ENCODE measurements around the gene ITPK1. TPM values are rescaled to one million over a fixed set of nuclear protein-coding genes. Genes with fewer than 3 reads are reported as not detected.

ITPK1 gene
- polyA plus RNA-seq, 2 of the 4 experiments (the other 2 are of a cell fraction), result 46.2 to 47.0 TPM

DNA sequence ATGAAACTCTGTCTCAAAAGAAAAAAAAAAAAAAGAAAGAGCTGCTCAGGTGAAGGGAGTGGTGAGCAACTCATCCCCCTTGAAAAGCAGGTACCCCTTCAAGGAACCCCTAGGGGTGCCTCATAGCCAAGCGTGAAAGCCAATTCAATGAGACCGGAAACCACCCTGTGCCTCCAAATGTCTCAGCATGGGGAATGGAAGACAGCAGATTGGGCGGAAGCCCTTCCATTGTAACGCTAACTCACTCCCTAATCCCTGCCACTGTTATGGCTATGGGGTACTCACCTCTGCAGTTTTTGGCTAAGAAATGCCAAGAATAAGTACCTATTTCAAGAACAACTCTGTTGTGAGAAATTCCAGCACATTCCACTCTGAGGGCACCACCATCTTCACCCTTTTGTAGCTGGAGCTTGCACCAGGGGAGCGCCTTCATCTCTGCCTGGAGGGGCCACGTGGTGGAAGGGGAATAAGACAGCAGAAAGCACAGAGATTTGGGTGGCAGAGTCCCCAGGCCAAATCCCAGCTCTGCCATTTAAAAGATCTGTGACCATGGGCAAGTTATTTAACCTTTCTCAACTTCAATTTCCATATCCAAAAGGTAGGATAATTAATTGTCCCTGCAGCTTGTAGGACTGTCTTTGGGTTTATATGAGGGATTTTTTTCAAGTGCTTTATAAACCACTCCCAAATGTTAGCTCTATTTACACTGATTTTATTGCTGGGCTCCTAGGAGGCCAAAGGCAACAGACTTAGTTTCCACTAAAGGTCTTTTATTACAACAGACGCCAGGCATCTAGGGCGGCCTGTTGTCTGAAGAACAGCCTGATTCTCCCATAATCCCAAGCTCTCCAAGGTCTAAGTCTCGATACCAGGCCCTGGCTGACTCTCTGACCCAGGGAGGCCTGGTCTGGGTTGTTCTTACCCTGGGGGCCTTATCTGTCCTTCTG lies 63.9 kb downstream of the ITPK1 start:
- Histone ChIP-seq H3K4me1 (peaks cover 54% of the 10 kb centered on the region), H3K4me2 (no peak overlapping the region), H3K9me3 (no peaks in the 10 kb centered on the region), H3K4me3 (no peak overlapping the region), H3K27ac (peak overlapping the region in 1 of 2 experiments; percentile 30; a peak in 2 of 6 replicates)
- ChIA-PET CTCF (interaction anchor here (0.7 to 2.2 kb wide), 4 partner anchors 15 to 61 kb away, joined by 3 to 6 read pairs (median 4); no protein-coding TSS in a partner anchor), POLR2A (no interaction called here)
- WGBS (ENCODE audit: missing lambda C conversion rate), result 93% methylated on average over 9 of the region's 9 CpGs
- no peak for TF ChIP-seq TP53 (CRISPR knock-in tag; IDR thresholded peaks at IDR 0.05)
- no peak for TF ChIP-seq EP300 (IDR thresholded peaks at IDR 0.05)
- DNase-seq (ENCODE audit: low read depth in 1 of 2, low spot score in 1 of 2), result no peak
- no peak for ATAC-seq
- no peak for FAIRE-seq

DNA sequence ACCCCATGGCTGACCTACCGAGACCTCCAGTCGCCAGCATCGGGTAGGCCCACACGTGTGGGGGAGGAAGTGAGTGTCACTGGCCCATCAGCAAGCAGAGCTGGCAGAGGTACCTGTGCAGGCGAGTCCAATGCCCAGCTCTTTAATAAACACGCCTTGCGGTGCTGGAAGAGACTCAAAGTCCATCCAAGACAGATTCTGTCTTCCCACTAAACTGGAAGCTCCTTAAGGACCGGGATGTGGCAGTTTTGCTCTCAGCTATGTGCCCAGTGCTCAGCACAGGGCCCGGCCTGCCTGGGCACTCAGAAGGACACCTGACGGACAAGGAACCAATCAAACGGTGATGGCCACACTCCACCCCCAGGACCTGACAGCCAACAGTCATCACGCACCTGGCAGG lies 65.0 kb downstream of the ITPK1 start:
- DNase-seq (ENCODE audit: low read depth in 1 of 2, low spot score in 1 of 2) (no peak), FAIRE-seq (no peak), ATAC-seq (no peak)
- no peaks in the 10 kb centered on the region for H3K9me3 ChIP-seq
- no peak for TF ChIP-seq TFCP2L1 (CRISPR knock-in tag; IDR thresholded peaks at IDR 0.05)
- TF ChIP-seq, protein P1, sequence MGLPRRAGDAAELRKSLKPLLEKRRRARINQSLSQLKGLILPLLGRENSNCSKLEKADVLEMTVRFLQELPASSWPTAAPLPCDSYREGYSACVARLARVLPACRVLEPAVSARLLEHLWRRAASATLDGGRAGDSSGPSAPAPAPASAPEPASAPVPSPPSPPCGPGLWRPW (IDR thresholded peaks at IDR 0.05), result no peak
- TF ChIP-seq HOXB13 (CRISPR knock-in tag; IDR thresholded peaks at IDR 0.05; ENCODE audit: low read depth), result no peak
- no peak for TF ChIP-seq POLR2A (IDR thresholded peaks at IDR 0.05; ENCODE audit: low read length)
- no peak for TF ChIP-seq JUNB (IDR thresholded peaks at IDR 0.05)
- TF ChIP-seq KDM1A (IDR thresholded peaks at IDR 0.05; ENCODE audit: low read depth), result no peak
- TF ChIP-seq, protein P2, sequence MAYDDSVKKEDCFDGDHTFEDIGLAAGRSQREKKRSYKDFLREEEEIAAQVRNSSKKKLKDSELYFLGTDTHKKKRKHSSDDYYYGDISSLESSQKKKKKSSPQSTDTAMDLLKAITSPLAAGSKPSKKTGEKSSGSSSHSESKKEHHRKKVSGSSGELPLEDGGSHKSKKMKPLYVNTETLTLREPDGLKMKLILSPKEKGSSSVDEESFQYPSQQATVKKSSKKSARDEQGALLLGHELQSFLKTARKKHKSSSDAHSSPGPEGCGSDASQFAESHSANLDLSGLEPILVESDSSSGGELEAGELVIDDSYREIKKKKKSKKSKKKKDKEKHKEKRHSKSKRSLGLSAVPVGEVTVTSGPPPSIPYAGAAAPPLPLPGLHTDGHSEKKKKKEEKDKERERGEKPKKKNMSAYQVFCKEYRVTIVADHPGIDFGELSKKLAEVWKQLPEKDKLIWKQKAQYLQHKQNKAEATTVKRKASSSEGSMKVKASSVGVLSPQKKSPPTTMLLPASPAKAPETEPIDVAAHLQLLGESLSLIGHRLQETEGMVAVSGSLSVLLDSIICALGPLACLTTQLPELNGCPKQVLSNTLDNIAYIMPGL (CRISPR knock-in tag; IDR thresholded peaks at IDR 0.05; ENCODE audit: borderline replicate concordance), result no peak
- TF ChIP-seq ZFP36 (IDR thresholded peaks at IDR 0.05; ENCODE audit: borderline replicate concordance, partially characterized antibody), result no peak
- TF ChIP-seq, protein P3, sequence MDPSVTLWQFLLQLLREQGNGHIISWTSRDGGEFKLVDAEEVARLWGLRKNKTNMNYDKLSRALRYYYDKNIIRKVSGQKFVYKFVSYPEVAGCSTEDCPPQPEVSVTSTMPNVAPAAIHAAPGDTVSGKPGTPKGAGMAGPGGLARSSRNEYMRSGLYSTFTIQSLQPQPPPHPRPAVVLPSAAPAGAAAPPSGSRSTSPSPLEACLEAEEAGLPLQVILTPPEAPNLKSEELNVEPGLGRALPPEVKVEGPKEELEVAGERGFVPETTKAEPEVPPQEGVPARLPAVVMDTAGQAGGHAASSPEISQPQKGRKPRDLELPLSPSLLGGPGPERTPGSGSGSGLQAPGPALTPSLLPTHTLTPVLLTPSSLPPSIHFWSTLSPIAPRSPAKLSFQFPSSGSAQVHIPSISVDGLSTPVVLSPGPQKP (IDR thresholded peaks at IDR 0.05; ENCODE audit: low read depth, low read length), result no peak
- peak overlapping the region in 1 of 2 experiments; percentile 85; a peak in 2 of 6 replicates for H3K27ac ChIP-seq
- H3K4me2 ChIP-seq, result no peak overlapping the region
- WGBS (ENCODE audit: missing lambda C conversion rate), result 96% methylated on average over 12 of the region's 12 CpGs
- POLR2A ChIA-PET, result interaction anchor here (0.6 kb wide), 1 partner anchor 83 kb away, joined by 3 read pairs; no protein-coding TSS in a partner anchor
- peaks cover 50% of the 10 kb centered on the region for H3K4me1 ChIP-seq
- no peak overlapping the region for H3K4me3 ChIP-seq
- CTCF ChIA-PET, result interaction anchor here (0.6 to 1.6 kb wide), 3 partner anchors 51 to 127 kb away, joined by 3 read pairs; no protein-coding TSS in a partner anchor

DNA sequence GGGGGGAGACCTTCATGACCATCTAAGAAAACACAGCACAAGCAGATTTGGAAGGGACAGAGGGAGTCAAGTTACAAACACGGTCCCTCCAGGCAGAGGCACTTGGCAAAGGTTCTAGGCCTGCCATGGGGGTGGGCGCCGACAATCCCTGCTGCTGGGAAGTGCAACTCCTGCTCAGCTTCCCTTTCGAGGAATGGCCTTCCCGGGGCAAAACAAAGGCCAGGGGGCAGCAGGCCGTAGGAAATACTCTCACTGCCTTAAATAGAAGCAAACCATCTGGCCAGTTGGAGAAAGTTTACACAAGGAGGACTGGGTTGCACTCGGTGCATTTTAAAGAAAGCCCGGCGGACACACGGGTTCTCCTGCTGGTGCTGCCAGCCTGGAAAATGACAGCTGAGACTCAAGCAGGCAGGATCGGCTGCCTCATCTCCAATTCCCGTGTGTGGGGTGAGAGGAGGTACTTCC lies 65.8 kb downstream of the ITPK1 start:
- FAIRE-seq, result no peak
- Histone ChIP-seq H3K4me2 (peak overlapping the region; percentile 73), H3K9me3 (no peaks in the 10 kb centered on the region), H3K27ac (peak overlapping the region; percentile 69 to 85), H3K4me3 (no peak overlapping the region), H3K4me1 (peaks cover 55% of the 10 kb centered on the region)
- WGBS (ENCODE audit: missing lambda C conversion rate), result 50% methylated on average over 12 of the region's 12 CpGs
- TF ChIP-seq, protein P4, sequence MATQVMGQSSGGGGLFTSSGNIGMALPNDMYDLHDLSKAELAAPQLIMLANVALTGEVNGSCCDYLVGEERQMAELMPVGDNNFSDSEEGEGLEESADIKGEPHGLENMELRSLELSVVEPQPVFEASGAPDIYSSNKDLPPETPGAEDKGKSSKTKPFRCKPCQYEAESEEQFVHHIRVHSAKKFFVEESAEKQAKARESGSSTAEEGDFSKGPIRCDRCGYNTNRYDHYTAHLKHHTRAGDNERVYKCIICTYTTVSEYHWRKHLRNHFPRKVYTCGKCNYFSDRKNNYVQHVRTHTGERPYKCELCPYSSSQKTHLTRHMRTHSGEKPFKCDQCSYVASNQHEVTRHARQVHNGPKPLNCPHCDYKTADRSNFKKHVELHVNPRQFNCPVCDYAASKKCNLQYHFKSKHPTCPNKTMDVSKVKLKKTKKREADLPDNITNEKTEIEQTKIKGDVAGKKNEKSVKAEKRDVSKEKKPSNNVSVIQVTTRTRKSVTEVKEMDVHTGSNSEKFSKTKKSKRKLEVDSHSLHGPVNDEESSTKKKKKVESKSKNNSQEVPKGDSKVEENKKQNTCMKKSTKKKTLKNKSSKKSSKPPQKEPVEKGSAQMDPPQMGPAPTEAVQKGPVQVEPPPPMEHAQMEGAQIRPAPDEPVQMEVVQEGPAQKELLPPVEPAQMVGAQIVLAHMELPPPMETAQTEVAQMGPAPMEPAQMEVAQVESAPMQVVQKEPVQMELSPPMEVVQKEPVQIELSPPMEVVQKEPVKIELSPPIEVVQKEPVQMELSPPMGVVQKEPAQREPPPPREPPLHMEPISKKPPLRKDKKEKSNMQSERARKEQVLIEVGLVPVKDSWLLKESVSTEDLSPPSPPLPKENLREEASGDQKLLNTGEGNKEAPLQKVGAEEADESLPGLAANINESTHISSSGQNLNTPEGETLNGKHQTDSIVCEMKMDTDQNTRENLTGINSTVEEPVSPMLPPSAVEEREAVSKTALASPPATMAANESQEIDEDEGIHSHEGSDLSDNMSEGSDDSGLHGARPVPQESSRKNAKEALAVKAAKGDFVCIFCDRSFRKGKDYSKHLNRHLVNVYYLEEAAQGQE (IDR thresholded peaks at IDR 0.05), result no peak
- TF ChIP-seq RFX5 (IDR thresholded peaks at IDR 0.05), result no peak
- TF ChIP-seq CBX8 (IDR thresholded peaks at IDR 0.05), result no peak
- no peak for TF ChIP-seq EHF (CRISPR knock-in tag; IDR thresholded peaks at IDR 0.05)
- TF ChIP-seq CHD4 (IDR thresholded peaks at IDR 0.05; ENCODE audit: borderline replicate concordance), result no peak
- no peak for TF ChIP-seq POLR2AphosphoS2 (conservative IDR thresholded peaks at IDR 0.05; ENCODE audit: low read length)
- no peak for TF ChIP-seq SMC3 (IDR thresholded peaks at IDR 0.05)
- CTCF ChIA-PET, result interaction anchor here (1.6 kb wide), 1 partner anchor 128 kb away, joined by 3 read pairs; no protein-coding TSS in a partner anchor
- POLR2A ChIA-PET, result no interaction called here
- no peak; a peak in 1 of 6 replicates for ATAC-seq
- DNase-seq (ENCODE audit: low read depth in 1 of 2, low spot score in 1 of 2), result no peak
